Loucy (cell line): ENCODE measurements around the gene REXO5.
A peak's percentile ranks its signal among the peaks of the same experiment; 100 is the strongest.

Experiments used
- H2AFZ ChIP-seq: fragments of 200-600 bp; sonication (generic); 2 replicates; pipeline ENCODE4 v1.6.0; 2016; ENCODE audit warnings: antibody characterized with exemption, mild to moderate bottlenecking, low read length, moderate library complexity
- H3F3A ChIP-seq: fragments of 200-600 bp; 2 replicates; pipeline ENCODE4 v1.6.0; 2016; ENCODE audit warnings: antibody characterized with exemption, low read depth, mild to moderate bottlenecking
- H3K27me3 ChIP-seq: fragments of 200-600 bp; sonication (generic); 2 replicates; pipeline ENCODE4 v1.6.1; 2014; ENCODE audit warnings: low read length, mild to moderate bottlenecking; ENCODE audit not compliant: insufficient read depth, poor library complexity, severe bottlenecking
- H3K36me3 ChIP-seq: fragments of 200-600 bp; sonication (generic); 2 replicates; pipeline ENCODE4 v1.6.1; 2016; ENCODE audit warnings: low read length; ENCODE audit not compliant: insufficient read depth
- H3K4me1 ChIP-seq: fragments of 200-600 bp; sonication (generic); 2 replicates; pipeline ENCODE4 v1.5.1; 2014; ENCODE audit warnings: low read length, mild to moderate bottlenecking; ENCODE audit not compliant: insufficient read depth, poor library complexity, severe bottlenecking
- H3K4me2 ChIP-seq: fragments of 200-600 bp; sonication (generic); 2 replicates; pipeline ENCODE4 v1.6.0; 2014; ENCODE audit warnings: antibody characterized with exemption, low read length, low read depth, mild to moderate bottlenecking; ENCODE audit not compliant: poor library complexity, severe bottlenecking
- H3K4me3 ChIP-seq: fragments of 200-600 bp; sonication (generic); 2 replicates; pipeline ENCODE4 v1.5.1; 2014; ENCODE audit warnings: low read length, mild to moderate bottlenecking, mixed read lengths; ENCODE audit not compliant: poor library complexity, severe bottlenecking
- H3K79me2 ChIP-seq: fragments of 200-600 bp; sonication (generic); 2 replicates; pipeline ENCODE4 v1.6.1; 2014; ENCODE audit warnings: low read length; ENCODE audit not compliant: insufficient read depth
- H3K9ac ChIP-seq: fragments of 200-600 bp; sonication (generic); 2 replicates; pipeline ENCODE4 v1.6.0; 2014; ENCODE audit warnings: mild to moderate bottlenecking, low read depth, low read length, moderate library complexity; ENCODE audit not compliant: poor library complexity, severe bottlenecking
- H3K9me2 ChIP-seq: fragments of 200-600 bp; sonication (generic); replicated peaks from 2 replicates; pipeline ENCODE4 v1.6.1; 2016; ENCODE audit warnings: low read depth, low read length, mixed read lengths
- H3K9me3 ChIP-seq: fragments of 200-600 bp; sonication (generic); 2 replicates; pipeline ENCODE4 v1.6.1; 2014; ENCODE audit warnings: mild to moderate bottlenecking, antibody characterized with exemption, low read length, low read depth; ENCODE audit not compliant: insufficient read depth
- H4K20me1 ChIP-seq: fragments of 200-600 bp; sonication (generic); 2 replicates; pipeline ENCODE4 v1.6.0; 2014; ENCODE audit warnings: antibody characterized with exemption, low read length, mild to moderate bottlenecking; ENCODE audit not compliant: insufficient read depth, poor library complexity, severe bottlenecking
- CTCF ChIP-seq: fragments of 200-600 bp; sonication (generic); conservative IDR thresholded peaks from 2 replicates; pipeline ENCODE4 v1.5.1; 2014; ENCODE audit warnings: mild to moderate bottlenecking, antibody characterized with exemption, low read length
- EZH2phosphoT487 ChIP-seq: fragments of 200-600 bp; IDR thresholded peaks from 2 replicates; pipeline ENCODE4 v1.6.1; 2018; ENCODE audit warnings: antibody characterized with exemption, mild to moderate bottlenecking, moderate library complexity, borderline replicate concordance

The REXO5 gene

DNA sequence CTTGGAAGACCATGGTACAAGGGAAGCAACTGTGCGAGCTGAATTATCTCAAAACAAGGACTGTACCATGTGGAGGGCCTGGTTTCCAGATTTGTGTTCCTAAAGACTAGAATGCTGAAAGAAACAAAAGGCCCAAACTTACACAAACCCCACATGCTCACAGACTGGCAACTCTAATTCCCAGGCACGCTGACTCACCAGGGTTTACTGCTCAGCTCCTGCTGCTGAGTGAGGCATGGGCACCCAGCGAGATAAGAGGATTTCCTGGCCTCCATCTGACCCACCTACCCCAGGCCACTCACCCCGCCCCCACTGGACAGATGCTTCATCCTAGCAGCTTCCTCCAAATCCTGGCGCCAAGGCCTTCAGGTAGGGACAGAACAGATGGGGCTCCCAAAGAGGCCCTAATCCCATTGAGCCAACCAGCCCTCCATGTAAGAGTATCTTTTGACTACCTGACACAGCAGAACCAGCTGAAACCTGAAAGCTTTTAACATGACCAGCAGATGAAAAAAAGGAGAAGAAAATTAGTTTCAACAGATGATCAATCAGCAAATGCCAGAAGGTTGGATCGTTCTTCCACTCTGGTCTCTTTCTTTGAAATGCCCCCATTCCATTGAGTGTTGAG is 59.9 kb downstream of the REXO5 start:
- Histone ChIP-seq H3K79me2 (peaks cover 73% of the 10 kb centered on the region), H3K9ac (peak overlapping the region; percentile 73)

GRCh38 chr16:20866801-20867200 is 60.5 kb downstream of the REXO5 start:
- H3K9me2 ChIP-seq: no peaks in the 10 kb centered on the region
- peaks cover 6% of the 10 kb centered on the region; the same call in 1 of the 2 replicates for H3K36me3 ChIP-seq
- H3K4me3 ChIP-seq: no peak overlapping the region
- H4K20me1 ChIP-seq: no peaks in the 10 kb centered on the region
- no peaks in the 10 kb centered on the region for H3K9me3 ChIP-seq
- H2AFZ ChIP-seq: no peak overlapping the region
- H3K79me2 ChIP-seq: peaks cover 78% of the 10 kb centered on the region
- H3K9ac ChIP-seq: no peak overlapping the region
- no peaks in the 10 kb centered on the region for H3F3A ChIP-seq
- no peak for TF ChIP-seq CTCF
- TF ChIP-seq EZH2phosphoT487: no peak
- no peaks in the 10 kb centered on the region for H3K27me3 ChIP-seq
- H3K4me2 ChIP-seq: no peak overlapping the region
- H3K4me1 ChIP-seq: peaks cover 43% of the 10 kb centered on the region

More for the DNA sequence above, 59.9 kb downstream of the REXO5 start:
- Histone ChIP-seq H3K4me1 (peaks cover 38% of the 10 kb centered on the region), H3K27me3 (no peaks in the 10 kb centered on the region), H3F3A (no peaks in the 10 kb centered on the region), H3K4me2 (peak overlapping the region; percentile 52), H4K20me1 (no peaks in the 10 kb centered on the region), H3K4me3 (no peak overlapping the region), H3K36me3 (peaks cover 11% of the 10 kb centered on the region; the same call in 1 of the 2 replicates), H2AFZ (no peak overlapping the region), H3K9me3 (no peaks in the 10 kb centered on the region), H3K9me2 (no peaks in the 10 kb centered on the region)
- no peak for TF ChIP-seq CTCF
- TF ChIP-seq EZH2phosphoT487: no peak

DNA sequence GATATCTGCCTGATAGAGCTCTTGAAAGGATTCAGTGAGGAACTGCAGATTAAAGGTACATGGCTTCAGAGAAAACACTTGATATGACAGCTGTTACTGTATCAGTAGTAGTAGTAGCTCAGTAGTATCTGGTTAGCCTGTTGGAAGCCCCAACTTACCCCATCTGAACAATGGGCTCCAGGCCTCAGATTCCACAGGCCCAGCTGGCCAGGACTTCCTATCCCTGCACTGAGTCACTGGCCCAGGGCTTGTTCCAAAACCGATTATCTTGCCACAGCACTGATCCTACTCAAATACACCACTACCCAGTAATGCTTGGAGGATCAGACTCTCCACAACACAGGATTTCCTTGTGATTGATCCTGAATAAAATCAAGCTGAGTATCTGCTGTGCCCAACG is 61.3 kb downstream of the REXO5 start:
- no peak overlapping the region for H3K4me3 ChIP-seq
- H3K9me2 ChIP-seq: no peaks in the 10 kb centered on the region
- peaks cover 51% of the 10 kb centered on the region for H3K4me1 ChIP-seq
- H2AFZ ChIP-seq: no peak overlapping the region
- no peaks in the 10 kb centered on the region for H3K36me3 ChIP-seq
- no peaks in the 10 kb centered on the region for H3F3A ChIP-seq
- H4K20me1 ChIP-seq: no peaks in the 10 kb centered on the region
- no peak overlapping the region for H3K4me2 ChIP-seq
- H3K9me3 ChIP-seq: no peaks in the 10 kb centered on the region
- peaks cover 79% of the 10 kb centered on the region for H3K79me2 ChIP-seq
- H3K9ac ChIP-seq: no peak overlapping the region
- no peaks in the 10 kb centered on the region for H3K27me3 ChIP-seq
- TF ChIP-seq EZH2phosphoT487 (no peak), CTCF (no peak)
